ENCODE results near the gene MCC. TPM values are rescaled to one million over a fixed set of nuclear protein-coding genes. Genes with fewer than 3 reads are reported as not detected.

The MCC gene
- total RNA-seq, 1 donor from 2014 or later: 47.9 TPM

DNA sequence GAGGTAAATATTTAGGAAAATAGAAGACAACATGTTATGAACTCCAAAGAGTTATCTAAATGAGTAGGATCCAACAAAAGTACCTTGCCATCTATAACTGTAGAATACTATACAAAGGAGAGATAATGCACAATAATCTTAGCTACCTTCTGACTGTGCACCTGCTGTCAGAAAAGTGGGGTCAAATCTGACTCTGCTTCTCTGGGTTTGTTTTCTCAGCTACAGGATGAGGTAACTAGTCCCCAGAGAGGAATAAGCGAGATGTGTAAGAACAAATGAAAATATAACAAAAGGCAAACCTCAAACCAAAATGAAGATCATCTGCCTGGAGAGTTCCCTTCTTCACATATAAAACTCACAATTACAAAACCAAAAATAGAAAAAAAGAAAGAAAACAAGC is 306.8 kb downstream of the MCC start:
- TF ChIP-seq POLR2AphosphoS5 (IDR thresholded peaks at IDR 0.05; ENCODE audit: insufficient read depth in 1 of 2, low read depth in 1 of 2) (no peak), POLR2A (IDR thresholded peaks at IDR 0.05) (no peak)
- TF ChIP-seq, protein P1, sequence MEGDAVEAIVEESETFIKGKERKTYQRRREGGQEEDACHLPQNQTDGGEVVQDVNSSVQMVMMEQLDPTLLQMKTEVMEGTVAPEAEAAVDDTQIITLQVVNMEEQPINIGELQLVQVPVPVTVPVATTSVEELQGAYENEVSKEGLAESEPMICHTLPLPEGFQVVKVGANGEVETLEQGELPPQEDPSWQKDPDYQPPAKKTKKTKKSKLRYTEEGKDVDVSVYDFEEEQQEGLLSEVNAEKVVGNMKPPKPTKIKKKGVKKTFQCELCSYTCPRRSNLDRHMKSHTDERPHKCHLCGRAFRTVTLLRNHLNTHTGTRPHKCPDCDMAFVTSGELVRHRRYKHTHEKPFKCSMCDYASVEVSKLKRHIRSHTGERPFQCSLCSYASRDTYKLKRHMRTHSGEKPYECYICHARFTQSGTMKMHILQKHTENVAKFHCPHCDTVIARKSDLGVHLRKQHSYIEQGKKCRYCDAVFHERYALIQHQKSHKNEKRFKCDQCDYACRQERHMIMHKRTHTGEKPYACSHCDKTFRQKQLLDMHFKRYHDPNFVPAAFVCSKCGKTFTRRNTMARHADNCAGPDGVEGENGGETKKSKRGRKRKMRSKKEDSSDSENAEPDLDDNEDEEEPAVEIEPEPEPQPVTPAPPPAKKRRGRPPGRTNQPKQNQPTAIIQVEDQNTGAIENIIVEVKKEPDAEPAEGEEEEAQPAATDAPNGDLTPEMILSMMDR (IDR thresholded peaks at IDR 0.05): no peak
- H3K4me1 ChIP-seq: peaks cover 10% of the 10 kb centered on the region
- H3K9me3 ChIP-seq: no peaks in the 10 kb centered on the region
- H3K27ac ChIP-seq: no peak overlapping the region
- no peak for DNase-seq (ENCODE audit: extremely low spot score in 2 of 2)
- no peaks in the 10 kb centered on the region for H3K36me3 ChIP-seq
- no peak overlapping the region for H3K4me3 ChIP-seq
- intact Hi-C loops (cut with DNase I): no loop called here
- H3K27me3 ChIP-seq: no peaks in the 10 kb centered on the region

DNA sequence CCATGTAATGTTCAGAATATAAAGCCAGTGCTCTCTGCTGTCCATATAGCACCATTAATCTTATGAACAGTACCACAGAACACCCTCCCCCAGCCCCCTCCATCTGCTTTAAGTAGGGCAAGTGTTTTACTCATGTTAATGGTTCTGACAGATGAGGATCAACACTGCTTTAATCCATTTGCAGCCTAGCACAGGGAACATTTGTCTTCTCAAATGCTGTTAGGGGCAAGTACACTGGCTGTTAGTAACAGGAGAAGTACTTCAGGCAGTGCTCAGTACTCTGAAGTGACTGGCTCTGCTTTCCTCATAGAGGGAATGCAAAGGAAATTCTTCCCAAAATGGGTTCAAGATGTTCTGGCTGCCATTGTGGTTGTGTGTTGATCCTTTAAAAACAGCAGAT is 309.1 kb downstream of the MCC start:
- intact Hi-C loops (cut with DNase I): no loop called here
- TF ChIP-seq, protein P1 (IDR thresholded peaks at IDR 0.05): no peak
- TF ChIP-seq POLR2AphosphoS5 (IDR thresholded peaks at IDR 0.05; ENCODE audit: insufficient read depth in 1 of 2, low read depth in 1 of 2) (no peak), POLR2A (IDR thresholded peaks at IDR 0.05) (no peak)
- Histone ChIP-seq H3K36me3 (no peaks in the 10 kb centered on the region), H3K4me1 (no peaks in the 10 kb centered on the region), H3K27me3 (no peaks in the 10 kb centered on the region), H3K9me3 (no peaks in the 10 kb centered on the region), H3K4me3 (no peak overlapping the region), H3K27ac (no peak overlapping the region)
- DNase-seq (ENCODE audit: extremely low spot score in 2 of 2): no peak

DNA sequence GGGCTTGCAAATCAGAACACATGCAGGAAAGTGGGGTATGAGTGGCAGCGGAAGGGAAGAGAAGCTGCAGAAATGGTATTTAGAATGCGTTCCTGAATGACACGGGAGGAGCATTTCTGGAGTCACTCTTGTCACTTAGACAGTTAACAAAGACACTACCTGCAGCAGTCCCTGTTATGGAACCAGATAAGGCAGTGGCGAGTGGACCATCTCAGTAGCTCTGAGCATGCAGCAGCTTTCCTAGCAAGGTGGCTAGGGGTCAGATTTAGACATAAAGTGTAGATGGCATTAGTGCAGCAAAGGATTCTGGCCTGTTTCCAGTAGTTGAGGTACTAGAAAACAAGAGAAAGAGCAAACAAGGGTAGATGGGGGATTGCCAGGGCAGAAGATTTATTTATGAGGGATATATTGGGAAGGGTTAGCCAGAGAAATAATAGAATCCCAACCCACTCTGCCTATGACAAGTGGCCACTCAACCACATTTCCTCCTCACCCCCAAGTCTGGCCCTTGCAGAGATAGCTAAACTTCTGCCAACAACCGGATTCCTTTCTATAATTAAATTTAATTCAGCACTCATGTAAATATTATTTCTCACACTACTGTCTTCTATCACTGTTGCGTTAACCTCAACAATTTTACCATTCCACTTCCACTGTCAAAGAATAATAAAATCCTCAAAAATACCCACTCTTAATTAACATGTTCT is 310.0 kb downstream of the MCC start:
- H3K27ac ChIP-seq: no peak overlapping the region
- no peaks in the 10 kb centered on the region for H3K4me1 ChIP-seq

DNA sequence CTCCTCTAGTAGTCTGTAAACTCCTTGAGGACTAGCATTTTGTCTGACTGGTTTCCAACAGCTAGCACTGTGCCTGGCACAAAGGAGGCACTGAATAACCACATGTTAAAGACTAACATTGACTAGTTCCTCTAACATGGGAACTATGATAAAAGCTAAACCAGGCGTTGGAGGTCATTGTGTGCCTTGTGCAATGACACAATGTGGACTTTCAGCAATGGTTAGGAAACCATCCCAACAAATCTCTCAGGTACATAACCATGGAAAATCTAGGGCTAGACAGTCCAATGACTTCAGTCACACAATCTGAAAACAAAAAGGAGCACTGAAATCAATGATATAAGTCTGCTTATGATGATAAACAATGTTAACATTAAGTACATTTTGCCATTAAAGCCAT is 311.0 kb downstream of the MCC start:
- no peak for DNase-seq (ENCODE audit: extremely low spot score in 2 of 2)
- Histone ChIP-seq H3K36me3 (no peaks in the 10 kb centered on the region), H3K4me1 (no peaks in the 10 kb centered on the region), H3K9me3 (no peaks in the 10 kb centered on the region), H3K27ac (no peak overlapping the region), H3K4me3 (no peak overlapping the region), H3K27me3 (no peaks in the 10 kb centered on the region)
- intact Hi-C loops (cut with DNase I): no loop called here
- TF ChIP-seq, protein P1 (IDR thresholded peaks at IDR 0.05): no peak
- TF ChIP-seq POLR2A (IDR thresholded peaks at IDR 0.05): no peak
- TF ChIP-seq POLR2AphosphoS5 (IDR thresholded peaks at IDR 0.05; ENCODE audit: insufficient read depth in 1 of 2, low read depth in 1 of 2): no peak

More for the DNA sequence above, 310.0 kb downstream of the MCC start:
- Histone ChIP-seq H3K9me3 (no peaks in the 10 kb centered on the region), H3K27me3 (no peaks in the 10 kb centered on the region), H3K36me3 (no peaks in the 10 kb centered on the region), H3K4me3 (no peak overlapping the region)
- TF ChIP-seq POLR2AphosphoS5 (IDR thresholded peaks at IDR 0.05; ENCODE audit: insufficient read depth in 1 of 2, low read depth in 1 of 2) (no peak), POLR2A (IDR thresholded peaks at IDR 0.05) (no peak)
- TF ChIP-seq, protein P1 (IDR thresholded peaks at IDR 0.05): no peak
- DNase-seq (ENCODE audit: extremely low spot score in 2 of 2): no peak
- intact Hi-C loops (cut with DNase I): no loop called here

DNA sequence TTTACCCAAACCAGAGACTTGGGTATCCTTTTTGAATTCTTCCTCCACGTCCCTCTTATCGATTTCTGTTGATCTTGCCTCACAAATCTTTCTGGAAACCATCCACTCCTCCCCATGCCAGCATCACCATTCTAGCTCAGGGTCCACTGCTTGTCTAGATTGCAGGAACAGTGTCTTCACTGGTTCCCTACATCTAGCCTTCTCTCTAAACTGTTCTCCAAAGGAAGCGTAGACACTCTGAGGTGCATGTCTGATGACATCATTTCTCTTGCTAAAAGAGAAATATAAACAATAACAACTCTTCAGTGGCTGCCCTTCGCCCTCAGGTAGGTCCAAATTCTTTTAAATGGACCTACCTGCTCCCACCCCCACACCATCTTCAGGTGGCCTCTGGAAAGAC is 311.5 kb downstream of the MCC start:
- Histone ChIP-seq H3K36me3 (no peaks in the 10 kb centered on the region), H3K4me3 (no peak overlapping the region), H3K4me1 (no peaks in the 10 kb centered on the region), H3K27ac (no peak overlapping the region), H3K27me3 (no peaks in the 10 kb centered on the region), H3K9me3 (no peaks in the 10 kb centered on the region)
- intact Hi-C loops (cut with DNase I): no loop called here
- DNase-seq (ENCODE audit: extremely low spot score in 2 of 2): no peak
- no peak for TF ChIP-seq POLR2AphosphoS5 (IDR thresholded peaks at IDR 0.05; ENCODE audit: insufficient read depth in 1 of 2, low read depth in 1 of 2)
